DMS114 treated with DMSO at 0.1 percent for 48 hours (cell line): ENCODE data around the gene ILF2.
A peak's percentile ranks its signal among the peaks of the same experiment; 100 is the strongest.
"Not testable (repeated sequence)": the region's sequence is repeated elsewhere in the genome, so short reads cannot be mapped to it uniquely, and the experiment has no call there.

ENCODE experiments used
- DNase-seq: peaks from one replicate; lab custom pipeline; 2025; ENCODE audit not compliant: unreplicated experiment; lab: John Stamatoyannopoulos, UW

Gene ILF2

GRCh38 chr1:153649137-153649862 lies 21.5 kb downstream of the ILF2 start:
- DNase-seq: no peak

DNA sequence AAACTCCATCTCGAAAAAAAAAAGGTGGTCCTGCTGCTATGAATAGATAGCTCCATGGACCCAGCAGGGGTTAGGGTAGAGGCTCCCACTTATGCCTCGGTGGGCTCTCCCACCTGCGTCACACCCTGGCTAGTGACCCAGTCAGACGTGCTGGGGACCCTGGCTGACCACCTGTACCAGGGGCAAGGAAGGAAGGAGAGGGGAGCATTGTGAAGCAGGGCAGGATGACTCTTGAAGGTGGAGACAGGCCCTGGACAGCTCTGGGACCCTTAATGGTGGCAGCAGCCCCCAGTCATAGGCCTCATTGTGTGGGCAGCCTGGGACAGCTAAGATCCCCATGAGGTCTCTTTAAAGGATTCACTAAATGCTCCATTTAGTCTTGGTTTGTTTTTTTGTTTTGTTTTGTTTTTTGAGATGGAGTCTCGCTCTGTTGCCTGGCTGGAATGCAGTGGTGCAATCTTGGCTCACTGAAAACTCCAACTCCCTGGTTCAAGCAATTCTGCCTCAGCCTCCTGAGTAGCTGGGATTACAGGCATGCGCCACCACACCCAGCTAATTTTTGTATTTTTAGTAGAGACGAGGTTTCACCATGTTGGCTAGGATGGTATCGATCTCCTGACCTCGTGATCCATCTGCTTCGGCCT lies 22.7 kb downstream of the ILF2 start:
- no peak for DNase-seq

GRCh38 chr1:153647346-153647714 lies 23.5 kb downstream of the ILF2 start:
- no peak for DNase-seq

GRCh38 chr1:153646672-153647345 lies 24.0 kb downstream of the ILF2 start:
- DNase-seq: no peak

- no peak for DNase-seq
Measured at GRCh38 chr1:153643816-153644215, 27.0 kb downstream of the ILF2 start.

DNA sequence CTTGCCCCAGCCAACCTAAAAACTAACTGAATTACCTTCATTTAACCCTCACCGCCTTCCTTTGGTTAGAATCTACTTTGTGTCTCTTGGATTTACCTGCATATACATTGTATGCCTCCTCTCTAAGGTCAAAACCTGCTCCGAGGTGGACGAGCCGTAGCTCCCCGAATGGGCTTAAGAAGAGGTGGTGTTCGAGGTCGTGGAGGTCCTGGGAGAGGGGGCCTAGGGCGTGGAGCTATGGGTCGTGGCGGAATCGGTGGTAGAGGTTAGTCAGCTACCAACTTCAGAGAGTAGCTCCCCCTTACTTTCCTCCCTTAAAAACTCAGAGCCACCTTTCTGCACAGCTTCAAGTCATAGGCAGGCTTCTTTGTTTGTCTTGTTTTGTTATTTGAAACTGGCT lies 27.7 kb downstream of the ILF2 start:
- no peak for DNase-seq

DNA sequence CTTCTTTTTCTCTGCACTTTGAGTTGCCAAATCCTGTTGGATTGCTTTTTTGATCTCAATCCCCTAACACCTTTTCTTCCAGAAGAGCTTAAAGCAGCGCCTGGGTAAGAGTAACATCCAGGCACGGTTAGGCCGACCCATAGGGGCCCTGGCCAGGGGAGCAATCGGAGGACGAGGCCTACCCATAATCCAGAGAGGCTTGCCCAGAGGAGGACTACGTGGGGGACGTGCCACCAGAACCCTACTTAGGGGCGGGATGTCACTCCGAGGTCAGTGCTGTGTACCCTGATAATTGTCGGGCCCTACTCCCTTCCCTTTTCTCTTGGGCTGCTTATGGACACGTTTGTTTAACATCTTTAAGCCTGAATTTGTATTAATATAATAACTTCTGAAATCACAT lies 28.6 kb downstream of the ILF2 start:
- DNase-seq: no peak

DNA sequence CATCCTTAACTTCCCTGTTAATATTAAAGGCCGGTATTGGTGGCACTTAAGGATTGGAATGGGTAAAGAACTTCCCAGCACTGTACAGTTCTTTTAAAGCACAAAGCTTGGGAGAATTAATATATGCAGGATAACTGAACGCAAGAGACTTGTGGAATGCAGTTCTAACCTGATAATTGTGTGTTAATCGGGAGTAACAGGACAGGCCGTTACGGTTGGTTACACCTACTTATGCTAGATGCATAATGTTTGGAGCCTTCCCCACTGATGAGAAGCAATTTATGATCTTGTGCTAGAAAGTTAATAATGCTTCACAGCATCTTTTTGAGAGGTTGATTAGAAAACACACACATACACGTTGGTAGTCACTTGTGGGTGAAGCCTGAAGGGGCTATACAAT lies 29.9 kb downstream of the ILF2 start:
- DNase-seq: no peak

DNA sequence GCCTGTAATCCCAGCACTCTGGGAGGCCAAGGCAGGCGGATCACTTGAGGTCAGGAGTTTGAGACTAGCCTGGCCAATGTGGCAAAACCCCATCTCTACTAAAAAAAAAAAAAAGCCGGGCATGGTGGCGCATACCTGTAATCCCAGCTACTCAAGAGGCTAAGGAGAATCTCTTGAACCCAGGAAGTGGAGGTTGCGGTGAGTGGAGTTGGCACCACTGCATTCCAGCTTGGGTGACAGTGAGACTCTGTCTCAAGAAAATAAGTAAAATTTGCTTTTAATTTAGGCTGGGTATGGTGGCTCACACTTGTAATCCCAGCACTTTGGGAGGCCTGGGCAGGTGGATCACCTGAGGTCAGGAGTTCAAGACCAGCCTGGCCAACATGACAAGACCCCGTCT lies 30.6 kb downstream of the ILF2 start:
- not testable (repeated sequence) for DNase-seq

DNA sequence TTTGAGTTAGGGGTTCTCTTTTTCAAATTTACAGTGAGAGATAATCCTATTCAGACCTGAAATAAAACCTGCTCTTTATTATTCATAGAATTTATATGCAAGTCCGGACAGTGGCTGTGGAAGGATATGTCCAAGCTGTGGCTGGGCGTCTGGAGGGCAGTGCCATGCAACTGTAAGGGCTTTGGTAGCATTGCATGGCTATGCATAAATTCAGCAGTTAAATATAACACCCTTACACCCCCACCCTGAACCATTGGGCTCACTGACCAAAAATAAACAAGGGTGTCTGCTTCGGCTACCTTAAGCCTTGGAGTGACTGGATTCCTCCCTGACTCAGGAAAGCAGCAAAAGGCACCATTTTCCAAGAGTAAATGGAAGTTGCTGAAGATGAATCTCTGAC lies 31.5 kb downstream of the ILF2 start:
- DNase-seq: no peak

GRCh38 chr1:153638261-153638660 lies 32.5 kb downstream of the ILF2 start:
- no peak for DNase-seq

DNA sequence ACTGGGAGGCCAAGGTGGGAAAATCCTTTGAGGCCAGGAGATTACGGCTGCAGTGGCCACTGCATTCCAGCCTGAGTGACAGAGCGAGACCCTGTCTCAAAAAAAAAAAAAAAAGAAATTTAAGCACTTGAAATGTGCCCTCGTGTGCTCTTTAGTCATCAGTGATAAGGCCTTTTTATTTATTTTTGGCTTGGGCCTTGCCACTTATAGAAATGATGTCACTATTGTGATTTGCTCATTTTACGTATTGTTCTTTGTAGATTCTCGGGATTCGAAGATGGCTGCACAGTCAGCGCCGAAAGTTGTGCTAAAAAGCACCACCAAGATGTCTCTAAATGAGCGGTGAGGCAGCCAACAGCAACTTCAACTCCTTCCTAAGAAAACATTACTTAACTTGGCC lies 34.5 kb downstream of the ILF2 start:
- no peak for DNase-seq

- no peak for DNase-seq
Measured at GRCh38 chr1:153635872-153636271, 34.9 kb downstream of the ILF2 start.

DNA sequence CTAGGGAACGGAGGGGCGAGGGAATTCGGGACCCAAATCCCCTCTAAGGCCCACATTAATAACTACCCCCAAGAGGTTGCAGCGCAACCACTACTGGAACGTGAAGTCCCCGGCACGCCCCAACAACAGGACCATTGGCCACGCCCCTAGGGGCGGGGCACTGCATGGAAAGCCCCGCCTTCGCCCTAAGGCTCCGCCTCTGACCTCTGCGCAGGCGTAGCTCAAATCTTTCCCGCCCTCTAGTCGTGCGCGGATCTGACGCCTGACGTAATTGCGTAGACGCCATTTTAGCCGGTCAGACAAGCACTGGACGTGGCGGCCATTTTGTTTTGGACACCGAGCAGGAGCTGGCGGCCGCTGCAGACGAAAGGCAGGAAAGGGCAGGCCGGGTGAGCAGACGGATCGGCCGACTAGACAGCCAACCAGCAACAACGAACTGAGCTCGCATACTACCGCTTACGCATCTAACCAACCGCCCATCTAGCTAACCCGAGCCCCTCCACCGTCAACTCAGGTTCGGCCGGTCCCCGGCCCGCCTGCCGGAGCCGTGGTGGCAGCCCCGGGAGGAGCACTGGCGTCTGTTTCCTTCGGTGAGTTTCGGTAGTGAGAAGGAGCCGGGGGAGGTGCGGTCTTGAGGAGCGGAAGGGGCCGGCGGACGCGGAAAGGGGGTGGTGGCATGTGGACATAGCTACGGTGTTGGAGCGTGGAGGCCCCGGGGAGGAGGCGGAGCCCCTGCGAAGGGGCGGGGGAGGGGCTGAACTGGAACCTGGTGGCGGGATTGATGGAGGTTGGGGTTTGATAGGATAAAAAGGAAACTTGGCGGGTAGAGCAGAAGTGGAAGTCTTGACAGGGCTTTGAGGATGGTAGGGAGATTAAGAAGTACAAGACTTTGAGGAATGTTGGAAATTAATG lies 36.8 kb downstream of the ILF2 start, which contains the start of gene CHTOP:
Gene CHTOP, plus strand, starts transcription at position 313 of the 912 bp plus-strand sequence. CDS start 2,523 bp downstream, outside the sequence.
- DNase-seq: peak; percentile 96

GRCh38 chr1:153633161-153633753 lies 37.5 kb downstream of the ILF2 start:
- no peak for DNase-seq

- DNase-seq: no peak
Measured at GRCh38 chr1:153631047-153632022, 39.5 kb downstream of the ILF2 start.

- no peak for DNase-seq
Measured at GRCh38 chr1:153630384-153630783, 40.4 kb downstream of the ILF2 start.

GRCh38 chr1:153629971-153630370 lies 40.8 kb downstream of the ILF2 start:
- DNase-seq: no peak

- DNase-seq: no peak
Measured at GRCh38 chr1:153629343-153629665, 41.5 kb downstream of the ILF2 start.
